IPS-NIHi11 (cell line): Measurements from ENCODE around the gene GRB14.
A peak's percentile ranks its signal among the peaks of the same experiment; 100 is the strongest.
"Not testable (repeated sequence)": the region's sequence is repeated elsewhere in the genome, so short reads cannot be mapped to it uniquely, and the experiment has no call there.

Source experiments
- DNase-seq: peaks from one replicate; pipeline ENCODE4 v3.0.0; 2012; ENCODE audit warnings: mixed read lengths, low spot score

The GRB14 gene

DNA sequence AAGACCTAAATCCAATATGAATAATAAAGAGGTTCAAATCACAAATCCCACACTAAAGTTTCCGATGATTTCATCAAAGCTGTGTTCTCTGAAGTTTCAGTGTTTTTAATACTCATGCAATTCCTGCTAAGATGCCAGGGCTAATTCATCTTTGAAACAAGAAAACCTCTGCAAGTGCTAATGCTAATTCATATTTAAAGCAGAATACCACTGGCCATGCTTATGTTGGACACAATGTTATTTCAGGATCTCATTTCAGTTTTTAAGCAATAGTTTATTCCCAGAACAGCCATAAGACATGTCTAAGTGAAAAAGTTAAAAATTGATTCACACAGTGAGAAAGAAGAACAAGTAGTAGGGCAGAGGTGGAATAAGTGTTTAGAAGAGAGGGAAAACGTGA lies 62.8 kb downstream of the GRB14 start:
- DNase-seq = no peak

DNA sequence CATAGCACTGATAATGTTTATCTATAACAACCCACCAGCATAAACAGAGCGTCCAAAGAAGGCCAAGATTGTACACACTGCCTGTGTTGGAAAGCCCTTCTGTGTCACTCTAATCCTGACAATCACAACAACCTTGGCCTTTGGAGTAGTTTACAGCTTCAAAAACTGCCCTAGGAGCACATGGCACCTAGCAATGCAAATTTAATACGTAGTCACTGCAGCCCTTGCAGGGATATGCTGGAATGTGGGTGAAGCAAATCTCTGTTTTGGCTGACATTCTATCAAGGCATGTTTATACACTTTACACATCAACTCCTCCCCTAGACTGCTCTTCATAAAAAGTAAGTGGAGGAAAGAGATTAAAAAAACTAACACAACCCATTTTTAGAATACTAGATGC lies 66.8 kb downstream of the GRB14 start:
- DNase-seq = no peak

DNA sequence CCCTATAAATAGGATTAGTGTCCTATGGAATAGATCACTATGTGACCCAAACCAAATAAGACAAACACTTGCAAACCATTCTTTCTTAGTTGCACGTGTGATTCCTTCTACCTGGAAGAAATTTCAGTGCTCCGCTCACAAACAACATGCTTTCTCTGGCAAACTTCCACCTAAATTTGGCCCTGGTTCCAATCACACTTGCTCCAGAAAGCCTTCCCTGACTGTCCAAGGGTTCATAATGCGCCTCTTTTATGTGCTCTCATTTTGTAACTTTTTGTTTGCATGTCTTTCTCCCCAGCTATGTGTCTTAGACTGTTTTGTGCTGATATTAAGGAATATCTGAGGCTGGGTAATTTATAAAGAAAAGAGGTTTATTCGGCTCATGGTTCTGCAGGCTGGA lies 69.8 kb downstream of the GRB14 start:
- DNase-seq = no peak

DNA sequence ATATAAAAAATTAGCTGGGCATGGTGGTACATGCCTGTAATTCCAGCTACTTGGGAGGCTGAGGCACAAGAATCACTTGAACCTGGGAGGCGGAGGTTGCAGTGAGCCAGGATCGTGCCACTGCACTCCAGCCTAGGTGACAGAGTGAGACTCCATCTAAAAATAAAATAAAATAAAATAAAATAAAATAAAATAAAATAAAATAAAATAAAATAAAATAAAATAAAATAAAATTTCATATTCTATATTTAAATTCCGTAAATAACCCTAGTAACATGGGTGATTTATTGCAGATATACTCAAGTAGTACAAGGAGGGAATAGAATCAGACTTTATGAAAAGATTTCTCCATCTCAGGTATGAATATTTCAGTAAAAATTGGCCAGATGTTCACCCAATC lies 71.6 kb downstream of the GRB14 start:
- DNase-seq = not testable (repeated sequence)

DNA sequence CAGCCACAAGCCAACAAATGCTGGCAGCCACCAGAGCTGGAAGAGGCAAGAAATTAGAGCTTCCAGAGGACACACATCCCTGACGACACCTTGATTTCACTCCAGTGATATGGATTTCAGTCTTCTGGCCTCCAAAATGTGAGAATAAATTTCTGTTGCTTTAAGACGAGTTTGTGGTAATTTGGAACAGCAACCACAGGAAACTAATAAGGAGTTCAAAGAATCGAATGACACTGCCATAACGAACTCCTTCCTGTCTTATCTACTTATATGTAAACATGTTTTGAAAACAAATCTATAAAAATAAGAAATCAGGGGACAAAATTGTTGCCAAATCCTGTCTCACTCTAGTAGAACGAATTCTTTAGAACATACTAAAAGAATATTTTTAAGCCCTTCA lies 75.8 kb downstream of the GRB14 start:
- no peak for DNase-seq

DNA sequence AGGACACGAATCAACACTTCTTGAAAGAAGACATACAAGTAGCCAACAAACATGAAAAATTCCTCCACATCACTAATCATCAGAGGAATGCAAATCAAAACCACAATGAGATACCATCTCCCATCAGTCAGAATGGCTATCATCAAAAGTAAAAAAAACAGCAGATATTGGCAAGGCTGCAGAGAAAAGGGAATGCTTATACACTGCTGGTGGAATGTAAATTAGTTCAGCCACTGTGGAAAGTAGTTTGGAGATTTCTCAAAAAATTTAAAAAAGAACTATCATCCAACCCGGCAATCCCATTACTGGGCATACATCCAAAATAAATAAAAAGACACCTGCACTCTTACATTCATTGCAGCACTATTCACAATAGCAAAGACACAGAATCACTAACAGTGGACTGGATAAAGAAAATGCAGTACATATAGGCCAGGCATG lies 78.7 kb downstream of the GRB14 start:
- no peak for DNase-seq

DNA sequence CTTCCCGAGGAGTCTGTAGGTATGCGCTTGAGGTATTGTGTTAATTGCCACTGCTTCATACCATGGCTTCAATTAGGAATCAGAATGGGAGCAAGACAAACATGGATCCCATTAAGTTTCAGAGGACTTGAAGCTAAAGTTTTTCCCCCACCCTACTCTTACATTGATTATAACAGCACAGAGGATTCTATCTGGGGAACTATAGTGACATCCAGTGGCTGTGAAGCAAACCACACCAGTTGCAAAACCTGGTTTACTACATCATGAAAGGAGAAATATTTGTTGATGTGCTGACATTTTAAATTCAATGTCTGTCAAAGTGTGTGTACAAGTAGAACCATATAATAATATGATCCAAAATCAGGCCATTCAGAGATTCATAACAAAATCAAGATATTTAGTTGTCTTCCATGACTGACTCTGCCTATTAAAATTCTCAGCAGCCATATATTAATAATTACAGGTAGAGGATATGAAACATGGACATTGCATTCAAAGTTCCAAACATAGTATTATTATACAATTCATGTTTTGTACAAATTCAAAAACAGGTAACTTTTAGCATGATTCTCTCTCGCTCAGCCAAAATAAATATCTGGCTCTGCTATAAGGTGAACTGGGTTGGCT lies 82.9 kb downstream of the GRB14 start:
- DNase-seq = peak; percentile 58

DNA sequence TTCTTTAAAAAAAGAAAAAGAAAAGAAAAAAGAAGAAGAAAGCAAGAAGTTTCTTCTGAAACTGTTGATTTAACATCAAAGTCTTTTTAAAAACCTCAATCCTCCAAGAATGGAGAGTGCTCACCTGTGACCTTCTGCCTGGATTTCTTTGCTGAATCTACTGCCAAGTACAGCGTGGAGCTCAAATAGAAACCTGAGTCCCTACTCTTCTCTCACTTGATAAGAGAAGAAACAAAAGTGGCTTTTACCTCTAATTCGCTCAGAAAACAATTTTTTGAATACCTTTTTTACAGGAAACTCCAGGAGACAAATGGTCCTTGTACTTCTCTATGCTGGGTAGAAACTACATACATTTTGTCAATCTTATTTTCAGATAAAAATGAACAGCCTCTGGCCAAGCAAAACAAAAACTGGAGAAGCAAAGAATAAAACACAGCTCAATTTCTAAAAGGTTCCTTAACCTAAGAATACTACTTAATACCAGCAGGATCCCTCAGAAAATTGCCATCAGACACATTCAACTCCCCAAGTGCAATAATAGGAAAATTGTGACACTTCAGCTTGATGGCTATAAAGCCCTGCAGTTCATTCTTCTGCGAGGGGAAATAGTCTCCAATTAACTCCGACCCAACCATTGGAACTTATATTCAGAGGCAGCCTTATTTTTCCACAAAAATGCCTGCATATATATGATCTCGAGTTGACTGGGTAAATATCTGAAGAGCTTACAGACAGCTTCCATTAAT lies 85.8 kb downstream of the GRB14 start:
- DNase-seq = no peak

DNA sequence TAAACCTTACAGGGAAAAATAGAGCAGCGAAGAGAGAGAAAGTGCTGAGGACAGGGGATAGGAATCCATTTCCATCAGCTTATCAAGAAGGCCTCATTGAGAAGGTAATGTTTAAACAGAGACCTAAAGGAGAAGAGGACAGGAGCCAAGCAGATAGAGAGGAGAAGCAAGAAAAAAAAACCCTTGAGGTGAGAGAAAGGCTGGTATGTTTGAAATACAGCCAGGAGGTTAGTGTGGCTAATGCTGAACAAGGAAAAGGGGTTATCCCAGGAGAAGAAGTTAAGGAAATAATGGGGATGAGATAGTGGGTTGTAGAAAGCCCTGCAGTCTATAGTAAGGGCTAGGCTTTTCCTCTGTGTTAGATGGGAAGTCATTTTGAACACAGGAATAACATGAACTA lies 90.8 kb downstream of the GRB14 start:
- DNase-seq = no peak

DNA sequence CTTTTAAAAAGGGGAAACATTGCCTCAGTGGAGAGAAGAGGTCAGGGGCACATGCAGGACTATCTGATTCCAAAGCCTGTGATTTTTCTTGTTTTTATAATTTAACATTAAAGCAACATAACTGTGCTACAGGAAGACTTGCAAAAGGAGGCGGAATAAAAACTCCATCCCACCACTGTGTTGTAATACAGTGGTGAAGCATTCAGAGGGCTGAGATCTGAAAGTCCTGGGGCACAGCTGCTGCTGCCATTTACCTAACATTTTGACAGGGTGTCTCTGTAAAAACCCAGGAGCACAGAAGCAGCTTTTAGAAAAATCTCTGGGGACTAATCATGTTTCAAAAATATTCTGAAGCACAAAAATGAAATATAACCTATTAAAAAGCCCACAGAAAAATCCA lies 97.6 kb downstream of the GRB14 start:
- DNase-seq = no peak

DNA sequence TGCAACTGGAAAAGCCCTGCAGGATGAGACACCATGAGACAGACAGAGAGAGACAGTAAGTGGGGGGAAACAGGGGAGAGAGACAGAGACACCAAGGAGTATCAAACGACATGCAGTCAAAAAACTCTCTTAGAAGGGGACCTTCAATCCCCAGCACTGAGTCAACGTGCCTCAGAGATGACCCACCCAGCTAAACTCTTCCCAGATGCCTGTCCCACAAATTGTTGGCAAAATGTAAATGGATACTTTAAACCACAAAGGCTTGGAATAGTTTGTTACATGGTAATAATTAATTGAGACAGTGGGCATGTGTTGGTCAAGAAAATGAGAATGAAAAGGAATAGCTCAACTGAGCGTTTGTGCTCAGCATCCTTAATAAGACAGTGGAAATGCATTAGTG lies 98.3 kb downstream of the GRB14 start:
- no peak for DNase-seq

DNA sequence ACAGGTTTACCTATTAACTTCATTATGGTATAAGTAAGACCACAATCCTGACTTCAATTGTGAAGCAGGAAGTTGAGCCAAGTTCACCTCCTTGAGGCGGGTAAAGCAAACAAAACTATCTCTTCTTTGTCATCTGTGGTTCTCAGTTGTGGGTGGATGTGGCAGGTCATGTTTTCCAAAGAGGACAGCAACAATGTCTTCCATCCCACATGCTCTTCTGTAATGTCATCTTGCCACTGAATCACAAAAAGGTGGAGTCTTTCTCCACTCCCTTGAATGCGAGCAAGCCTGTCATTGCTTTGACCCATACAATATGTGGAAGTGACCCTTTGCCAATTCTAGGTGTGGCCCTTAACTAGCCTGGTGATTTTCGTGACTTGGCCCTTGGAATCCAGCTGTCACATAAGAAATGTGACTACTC lies 98.7 kb downstream of the GRB14 start:
- no peak for DNase-seq

DNA sequence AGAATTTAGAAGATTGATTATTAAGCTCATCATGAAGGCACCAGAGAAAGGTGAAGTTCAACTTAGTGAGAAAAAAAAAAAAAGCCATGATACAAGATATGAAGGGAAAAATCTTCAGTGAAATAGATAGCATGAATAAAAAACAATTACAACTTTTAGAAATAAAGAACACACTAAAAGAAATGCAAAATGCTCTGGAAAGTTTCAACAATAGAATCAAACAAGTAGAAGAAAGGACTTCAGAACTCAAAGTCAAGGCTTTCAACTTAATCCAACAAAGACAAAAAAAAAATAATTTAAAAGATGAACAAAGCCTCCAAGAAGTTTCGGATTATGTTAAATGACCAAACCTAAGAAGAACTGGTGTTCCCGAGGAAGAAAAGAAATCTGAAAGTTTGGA lies 105.5 kb downstream of the GRB14 start:
- DNase-seq = no peak

DNA sequence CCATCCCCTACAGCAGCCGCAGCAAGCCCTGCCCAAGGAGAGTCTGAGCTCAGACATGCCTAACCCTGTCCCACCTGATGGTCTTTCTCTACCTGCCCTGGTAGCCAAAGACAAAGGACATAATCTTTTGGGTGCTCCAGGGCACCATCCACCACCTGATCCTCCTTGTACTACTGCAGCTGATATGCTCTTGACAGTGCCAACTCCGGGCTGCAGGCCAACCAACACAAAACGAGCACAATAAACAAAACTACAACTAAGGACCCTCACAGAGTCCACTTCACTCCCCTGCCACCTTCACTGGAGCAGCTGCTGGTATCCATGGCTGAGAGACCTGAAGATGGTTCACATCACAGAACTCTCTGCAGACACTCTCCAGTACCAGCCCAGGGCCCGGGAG lies 106.3 kb downstream of the GRB14 start:
- DNase-seq = no peak

DNA sequence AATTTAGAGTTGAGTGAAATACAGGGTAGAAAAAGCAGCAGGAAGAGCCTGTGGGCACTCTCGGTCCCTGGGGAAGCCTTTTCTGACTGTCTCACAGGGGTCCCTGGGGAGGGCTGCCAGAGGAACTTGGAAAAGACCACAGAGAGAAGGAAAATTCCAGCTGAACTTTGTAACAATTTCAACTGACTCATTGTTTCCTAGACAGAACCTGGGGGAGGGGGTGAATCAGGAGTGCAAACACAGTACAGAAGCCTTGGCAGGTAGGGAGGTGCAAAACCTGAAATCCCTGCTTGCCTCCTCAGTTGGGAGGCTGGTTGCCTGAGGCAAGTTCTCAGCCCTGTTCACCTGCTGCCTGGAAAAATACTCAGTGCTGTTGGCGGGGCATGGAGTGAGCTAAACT lies 106.8 kb downstream of the GRB14 start:
- no peak for DNase-seq

DNA sequence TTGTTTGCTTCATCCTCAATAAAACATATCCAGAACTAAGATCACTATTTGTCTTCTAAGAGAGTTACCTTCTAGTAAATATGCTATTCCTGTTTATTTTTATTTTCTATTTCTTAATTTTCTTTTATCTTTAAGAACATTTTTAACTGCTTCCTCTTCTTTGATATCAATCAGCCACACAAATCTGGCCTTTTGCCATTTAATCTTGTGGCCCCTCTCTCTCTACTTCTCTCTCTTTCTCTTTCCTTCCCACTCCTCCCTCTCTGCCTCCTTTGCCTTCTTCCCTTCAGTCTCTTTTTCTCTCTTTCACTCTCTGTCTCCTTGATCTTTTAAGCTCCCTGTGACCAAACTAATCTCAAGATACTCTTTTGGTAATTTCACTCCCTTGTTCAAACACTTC lies 108.4 kb downstream of the GRB14 start:
- DNase-seq = no peak

DNA sequence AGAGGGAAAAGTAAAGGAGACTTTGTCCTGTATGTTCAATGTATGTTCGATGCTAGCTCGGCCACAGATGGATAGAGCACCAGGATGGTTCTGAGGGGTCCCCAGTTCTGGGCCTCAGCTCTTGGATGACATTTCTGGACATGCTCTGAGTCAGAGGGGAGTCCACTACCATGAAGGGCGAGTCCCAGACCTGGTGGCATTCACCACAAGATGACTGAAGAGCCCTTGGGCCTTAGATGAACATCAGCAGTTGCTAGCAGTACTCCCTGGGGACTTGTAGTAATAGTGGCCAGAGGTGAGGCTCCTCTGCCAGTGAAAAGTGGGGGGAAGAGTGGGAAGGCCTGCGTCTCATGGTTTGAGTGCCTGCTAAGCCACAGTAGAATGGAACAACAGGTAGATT lies 109.5 kb downstream of the GRB14 start:
- DNase-seq = no peak

DNA sequence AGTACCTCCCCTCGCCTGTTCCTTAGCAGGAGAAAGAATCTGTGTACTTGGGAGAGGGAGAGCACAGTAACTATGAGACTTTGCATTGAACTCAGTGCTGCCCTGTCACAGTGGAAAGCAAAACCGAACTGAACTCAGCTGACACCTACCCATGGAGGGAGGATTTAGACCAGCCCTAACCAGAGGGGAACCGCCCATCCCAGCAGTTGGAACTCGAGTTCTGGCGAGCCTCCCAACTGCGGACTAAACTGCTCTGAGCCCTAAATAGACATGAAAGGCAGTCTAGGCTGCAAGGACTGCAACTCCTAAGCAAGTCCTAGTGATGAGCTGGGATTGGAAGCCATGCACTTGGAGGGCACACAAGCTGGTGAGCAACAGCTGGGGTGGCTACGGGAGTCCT lies 110.4 kb downstream of the GRB14 start:
- no peak for DNase-seq

DNA sequence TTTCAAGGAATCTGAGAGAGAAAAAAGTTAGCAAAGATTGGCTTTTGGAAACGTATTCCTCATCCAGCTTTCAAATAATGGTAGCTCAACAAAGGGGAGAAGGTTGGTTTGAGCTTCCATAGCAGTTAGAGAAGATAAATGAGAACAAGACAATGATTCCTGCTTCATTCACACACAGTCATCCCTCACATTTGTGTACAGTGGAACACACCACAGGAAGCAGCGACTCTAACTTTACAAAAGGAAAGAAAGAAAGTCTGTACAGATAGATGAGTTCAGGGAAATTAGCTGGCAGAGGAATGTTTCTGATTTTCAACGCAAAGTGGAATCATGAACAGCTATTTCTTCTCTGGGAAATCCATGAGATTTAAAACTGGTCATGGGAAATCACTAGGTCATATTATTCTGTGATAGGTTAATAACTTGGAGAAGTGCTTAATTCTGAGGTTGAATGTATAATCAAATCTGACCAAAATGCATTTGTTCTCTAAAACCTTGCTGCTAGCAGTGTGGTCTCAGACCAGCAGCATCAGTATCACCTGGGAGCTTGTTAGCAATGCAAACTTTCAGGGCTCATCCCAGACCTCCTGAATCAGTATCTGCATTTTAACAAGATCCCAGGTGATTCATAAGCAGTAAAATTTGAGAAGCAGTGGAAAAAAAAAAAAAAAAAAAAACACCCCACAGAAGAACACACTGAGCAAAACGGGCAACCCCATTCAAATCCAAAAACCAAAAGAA lies 112.0 kb downstream of the GRB14 start:
- DNase-seq = no peak

DNA sequence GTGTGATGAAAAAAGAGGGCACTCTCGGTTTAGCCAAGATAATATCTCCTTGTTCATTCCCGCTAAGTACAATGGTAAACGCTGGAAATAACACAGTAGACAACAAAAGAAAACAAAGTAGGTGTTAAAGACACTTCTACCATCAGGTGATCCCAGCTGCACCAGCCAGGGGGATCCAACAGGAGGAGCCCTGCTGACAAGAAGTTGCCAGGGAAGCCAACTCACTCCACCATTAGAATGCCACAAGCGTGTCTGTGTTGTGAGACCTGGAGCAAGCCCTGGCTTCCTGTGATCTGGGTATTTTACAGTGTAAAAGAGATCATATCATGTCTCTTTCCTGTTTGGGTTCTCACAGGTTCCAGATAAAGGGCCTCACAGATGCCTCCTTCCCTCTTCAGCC lies 117.0 kb downstream of the GRB14 start:
- peak; percentile 31 for DNase-seq

DNA sequence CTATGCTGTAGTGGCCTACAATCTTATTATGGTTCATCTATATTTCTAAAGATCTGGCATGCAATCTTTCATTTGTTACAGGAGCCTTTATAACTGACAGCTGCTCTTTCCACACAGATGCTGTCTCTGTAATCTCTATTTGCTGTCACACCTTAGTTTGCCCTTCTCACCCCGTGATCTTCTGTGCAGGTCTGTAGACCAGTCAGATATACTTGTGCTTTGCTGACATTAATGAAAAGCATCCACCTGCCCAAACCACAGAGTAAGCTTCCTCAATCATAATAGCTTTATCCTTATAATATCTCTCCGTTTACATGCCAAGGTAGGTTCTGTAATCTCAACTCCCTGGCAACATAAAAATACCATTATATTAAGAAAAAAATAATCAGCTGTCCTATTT lies 122.4 kb downstream of the GRB14 start:
- DNase-seq = no peak

DNA sequence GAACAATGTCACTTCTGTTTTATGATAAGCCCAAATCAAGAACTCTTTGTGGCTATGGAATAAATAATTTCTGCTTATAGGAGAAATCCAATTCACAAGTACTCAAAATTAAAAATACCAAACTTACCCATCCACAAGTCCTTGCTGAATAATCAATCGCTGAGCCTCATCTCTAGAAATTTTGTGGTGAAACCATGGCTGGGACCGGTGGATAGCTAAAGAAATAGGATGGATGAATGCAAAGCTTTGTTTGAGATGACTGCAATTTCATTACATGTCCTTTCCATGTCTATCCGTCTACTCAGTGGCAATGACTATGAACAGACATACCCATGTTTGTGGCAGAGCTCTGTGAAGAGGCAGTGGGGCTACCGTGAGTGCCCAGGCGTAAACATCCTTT lies 124.4 kb downstream of the GRB14 start:
- no peak for DNase-seq

DNA sequence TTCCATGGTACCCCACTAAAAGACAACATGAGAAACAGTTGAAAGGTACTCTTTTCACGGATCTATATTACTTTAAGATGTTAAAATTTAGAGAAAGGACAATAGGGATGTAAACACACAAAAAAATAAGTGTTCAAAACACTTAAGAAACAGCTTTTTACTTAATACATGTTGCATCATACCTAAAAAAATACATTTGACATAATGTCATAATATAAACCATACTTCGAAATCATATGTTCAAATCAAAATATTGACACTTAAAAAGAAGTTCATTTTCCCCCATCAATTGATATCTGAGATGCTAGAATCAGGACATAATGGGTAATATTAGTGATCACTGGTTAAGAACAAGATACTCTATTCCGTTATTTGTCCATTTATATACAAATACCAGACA lies 124.9 kb downstream of the GRB14 start:
- no peak for DNase-seq
